H1 (cell line): ENCODE data around the gene SYT14. TPM values are rescaled to one million over a fixed set of nuclear protein-coding genes. Genes with fewer than 3 reads are reported as not detected.

Experiments used
- BRCA1 ChIP-seq: IDR thresholded peaks from 2 replicates; pipeline ENCODE4 v1.6.1; 2012; ENCODE audit warnings: low read depth, low read length, improper control_type of control experiment
- FOSL1 ChIP-seq: IDR thresholded peaks from 2 replicates; pipeline ENCODE4 v1.6.1; 2011; ENCODE audit warnings: mild to moderate bottlenecking, low read depth, low read length, moderate library complexity; ENCODE audit not compliant: insufficient read depth
- RAD21 ChIP-seq, 2 experiments: IDR thresholded peaks in 1 of 2; conservative IDR thresholded peaks in 1 of 2; 2 replicates each; pipeline ENCODE4 v1.6.1; 2011; ENCODE audit warnings: low read depth in 2 of 2, low read length in 2 of 2, improper control_type of control experiment in 1 of 2, inconsistent platforms in 1 of 2, mild to moderate bottlenecking in 1 of 2, moderate library complexity in 1 of 2
- SP2 ChIP-seq: IDR thresholded peaks from 2 replicates; pipeline ENCODE4 v1.6.1; 2012; ENCODE audit warnings: mild to moderate bottlenecking, low read length, inconsistent platforms
- TBP ChIP-seq: IDR thresholded peaks from 2 replicates; pipeline ENCODE4 v1.6.1; 2011; ENCODE audit warnings: low read depth, low read length, improper control_type of control experiment
- polyA plus RNA-seq, 7 experiments: library from polyadenylated mRNA; depleted of rRNA in 3 of 7; stranded (reverse) in 5 of 7; unstranded in 2 of 7; fragments of >200 nt in 5 of 7; fragments of 200-250 nt in 2 of 7; gene quantifications; 1 replicate in 5 of 7; 2 replicates in 1 of 7; 4 replicates in 1 of 7; pipeline versions ENCODE4 v1.2.1 to v1.2.3, GENCODE V29; 2011 to 2013; ENCODE audit warnings: missing spikeins in 2 of 7, mixed read lengths in 2 of 7
- total RNA-seq: library from RNA; stranded (reverse); fragmentation: NEBNext Ultra II Directional; extraction: Animal tissue kit (Norgen Biotek cat#: 25700); gene quantifications from 2 replicates; pipeline ENCODE4 v1.2.1, GENCODE V29; 2021

SYT14 gene
- total and polyA plus RNA-seq, 2 of the 8 experiments (the other 6 are each of a cell fraction or from before 2014, with no cell fraction given) = 2.3 to 18.4 TPM

DNA sequence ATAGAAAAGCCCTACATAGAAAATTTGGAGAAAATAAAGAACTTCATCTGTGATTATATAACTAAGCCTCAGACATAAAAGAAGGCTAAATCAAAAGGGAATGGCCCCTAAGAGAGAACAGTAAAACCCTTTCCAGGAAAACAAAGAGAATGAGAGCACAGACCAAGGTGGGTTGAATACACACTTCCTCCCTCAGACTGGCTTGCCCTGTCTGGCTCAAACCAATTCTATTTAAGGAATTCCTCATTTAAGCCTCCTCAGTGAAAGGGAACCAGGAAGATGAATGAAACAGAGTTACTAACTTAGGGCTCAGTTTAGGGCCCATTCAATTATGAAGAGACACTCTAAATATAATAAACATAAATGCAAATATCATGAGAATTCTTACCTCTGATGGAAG lies 10.6 kb upstream of the SYT14 start (continued):
- TF ChIP-seq FOSL1 = no peak
- TF ChIP-seq BRCA1 = no peak
- TF ChIP-seq SP2 = no peak
- no peak for TF ChIP-seq TBP
- TF ChIP-seq RAD21 (IDR thresholded peaks at IDR 0.05 in 1 of 2, conservative IDR thresholded peaks at IDR 0.05 in 1 of 2; ENCODE audit: low read depth in 2 of 2, low read length in 2 of 2) = no peak
